Spleen (tissue), 7 donors: ENCODE results near the gene AP1G2.

ENCODE experiments used
- CTCF ChIP-seq, 11 experiments: fragments of 200-600 bp in 7 of 11; fragments of 450-650 bp in 4 of 11; sonication (generic) in 4 of 11; IDR thresholded peaks in 8 of 11; conservative IDR thresholded peaks in 3 of 11; 1 replicate in 7 of 11; 2 replicates in 4 of 11; pipeline versions ENCODE4 v1.4.0 to v1.8.0; 2016 to 2021; ENCODE audit warnings: antibody characterized with exemption in 11 of 11, inconsistent platforms in 4 of 11, mild to moderate bottlenecking in 1 of 11
- POLR2AphosphoS5 ChIP-seq, 3 donors: sonication (generic); formaldehyde crosslinking; IDR thresholded peaks; one replicate each; pipeline ENCODE4 v1.5.1; 2017; ENCODE audit warnings: antibody characterized with exemption in 3 of 3
- donor health status: DM: no; HTN: no; CAD: no; lungs with moderate emphysema.
- donor health status: DM: no; HTN: no; CAD: no.
- donor health status: DM: no; HTN: no; CAD: no.

GRCh38 chr14:23564181-23564812 is 3.3 kb downstream of the AP1G2 start:
- TF ChIP-seq CTCF (IDR thresholded peaks at IDR 0.05 in 8 of 11, conservative IDR thresholded peaks at IDR 0.05 in 3 of 11) (no peak), POLR2AphosphoS5 (IDR thresholded peaks at IDR 0.05) (no peak)
